Prostate gland (tissue), 2 donors: ENCODE data around the gene GCNT2.

ENCODE experiments used
- CTCF ChIP-seq, 4 experiments: fragments of 200-600 bp in 2 of 4; fragments of 450-650 bp in 2 of 4; sonication (generic) in 2 of 4; IDR thresholded peaks; 1 replicate in 3 of 4; 2 replicates in 1 of 4; pipeline ENCODE4 v1.5.1; 2016 to 2019; ENCODE audit warnings: antibody characterized with exemption in 4 of 4, mild to moderate bottlenecking in 2 of 4, moderate library complexity in 2 of 4
- POLR2A ChIP-seq: fragments of 450-650 bp; IDR thresholded peaks from one replicate; pipeline ENCODE4 v1.6.1; 2016; ENCODE audit warnings: antibody characterized with exemption, mild to moderate bottlenecking
- POLR2AphosphoS5 ChIP-seq: sonication (generic); formaldehyde crosslinking; IDR thresholded peaks from one replicate; pipeline ENCODE4 v1.6.1; 2017; ENCODE audit warnings: antibody characterized with exemption

GRCh38 chr6:10643201-10643651 is 122.1 kb downstream of the GCNT2 start:
- TF ChIP-seq CTCF (IDR thresholded peaks at IDR 0.05) = no peak
- TF ChIP-seq POLR2A = no peak
- TF ChIP-seq POLR2AphosphoS5 = no peak
